Measurements from ENCODE around the gene CELF4.

The CELF4 gene

DNA sequence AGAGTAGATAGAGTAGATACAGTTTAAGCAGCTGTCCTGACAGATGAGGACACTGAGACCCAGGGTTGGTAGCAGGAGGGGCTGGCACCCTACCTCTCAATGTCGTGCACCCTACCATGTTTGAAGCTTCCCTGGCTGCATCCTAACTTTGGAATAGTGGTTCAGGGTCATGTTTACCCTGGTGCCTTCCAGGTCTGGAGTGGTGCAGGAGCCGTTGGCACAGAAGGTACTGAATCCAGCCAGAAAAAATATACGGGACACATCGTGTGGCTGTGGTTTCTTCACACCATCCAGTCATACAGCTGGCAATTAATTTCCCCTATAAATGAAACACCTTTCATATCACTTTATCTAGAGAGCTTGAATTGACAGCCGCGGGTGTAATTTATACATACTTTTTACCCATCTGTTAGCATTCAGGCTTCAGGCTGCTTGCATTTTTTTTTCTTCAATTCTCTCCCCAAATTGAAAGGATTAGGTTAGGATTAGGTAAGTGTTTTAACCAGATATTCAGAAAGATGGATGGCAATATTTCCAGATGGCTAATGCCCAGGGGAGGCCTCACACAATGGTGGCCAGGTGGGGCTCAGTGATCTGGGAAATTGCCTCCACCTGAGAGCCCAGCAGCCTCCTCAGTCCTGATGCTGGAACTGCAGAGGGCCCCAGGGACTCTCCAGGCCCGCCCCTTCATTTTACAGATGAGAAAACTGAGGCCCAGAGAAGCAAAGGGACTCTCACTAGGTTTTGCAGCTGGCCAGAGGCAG is 127.0 kb downstream of the CELF4 start:
- no peak for DNase-seq (ENCODE audit: low spot score)

GRCh38 chr18:37435996-37436395 is 129.6 kb downstream of the CELF4 start:
- no peak for DNase-seq (ENCODE audit: low spot score)

DNA sequence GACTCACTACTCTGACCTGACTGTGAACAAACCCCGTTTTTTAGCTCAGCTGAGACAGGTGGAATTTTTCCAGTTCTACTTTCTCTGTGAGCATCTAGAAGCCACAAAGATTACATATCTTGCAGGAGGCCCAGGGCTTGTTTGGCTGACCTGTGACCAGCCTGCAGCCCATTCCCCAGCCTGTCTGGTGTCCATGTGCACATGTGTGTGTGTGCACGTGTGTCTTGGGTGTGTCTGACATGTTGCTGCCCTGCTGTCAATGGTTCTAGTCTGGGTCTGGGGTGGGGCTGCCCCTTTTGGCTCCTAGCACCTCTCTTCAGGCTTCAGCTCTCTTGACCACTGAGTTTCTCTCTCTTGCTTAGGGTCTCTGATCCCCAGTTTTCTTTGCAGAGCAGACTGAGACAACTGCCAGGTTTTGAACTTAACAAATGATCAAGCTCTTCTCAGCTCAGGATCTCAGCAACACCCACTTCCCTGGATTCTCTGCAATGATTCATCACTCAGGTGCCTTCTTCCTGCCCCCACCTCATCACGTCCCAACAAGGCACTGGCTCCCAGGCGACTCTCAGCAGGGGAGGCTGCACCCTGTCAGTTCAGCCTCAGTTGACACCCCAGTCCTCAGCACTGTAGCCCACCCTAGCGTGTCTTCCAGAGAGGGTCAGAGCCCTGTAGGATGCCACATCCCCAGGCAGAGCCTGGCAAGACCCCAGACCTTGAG is 130.3 kb downstream of the CELF4 start:
- DNase-seq (ENCODE audit: low spot score) = no peak

DNA sequence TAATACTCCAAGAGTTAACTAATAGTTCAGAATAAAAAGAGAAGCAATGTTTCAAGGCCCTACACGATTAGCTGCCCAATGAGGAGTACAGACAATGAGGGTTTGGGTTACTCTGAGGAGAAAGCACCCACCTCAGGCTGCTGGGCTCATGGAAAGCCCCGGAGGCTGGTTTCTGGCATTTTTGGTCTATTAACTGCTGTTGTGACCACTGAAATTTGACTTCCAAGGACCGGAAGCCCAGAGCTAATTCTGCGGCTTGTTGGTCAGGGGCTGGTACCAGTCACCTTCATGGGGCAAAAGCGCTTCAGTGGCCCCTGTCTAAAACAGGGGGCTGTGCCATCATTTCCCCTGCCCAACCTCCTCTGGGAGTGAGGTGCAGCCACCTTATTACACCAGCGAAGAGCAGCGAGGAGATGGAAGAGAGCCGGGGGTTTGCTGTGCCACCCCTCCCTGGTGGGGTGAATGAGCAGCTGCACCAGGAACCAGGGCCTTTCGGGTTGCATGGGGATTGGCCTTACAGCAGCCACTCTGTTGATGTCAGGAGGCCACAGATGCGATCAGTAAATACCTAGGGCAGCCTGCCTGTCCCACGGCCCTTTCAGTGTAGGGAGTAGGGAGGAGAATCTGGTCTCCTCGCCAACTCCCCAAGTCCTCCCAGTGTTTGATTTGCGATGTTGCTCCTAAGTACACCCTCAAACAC is 131.3 kb downstream of the CELF4 start:
- no peak for DNase-seq (ENCODE audit: low spot score)

- no peak for DNase-seq (ENCODE audit: low spot score)
Observed at GRCh38 chr18:37432436-37433195, 133.0 kb downstream of the CELF4 start.

DNA sequence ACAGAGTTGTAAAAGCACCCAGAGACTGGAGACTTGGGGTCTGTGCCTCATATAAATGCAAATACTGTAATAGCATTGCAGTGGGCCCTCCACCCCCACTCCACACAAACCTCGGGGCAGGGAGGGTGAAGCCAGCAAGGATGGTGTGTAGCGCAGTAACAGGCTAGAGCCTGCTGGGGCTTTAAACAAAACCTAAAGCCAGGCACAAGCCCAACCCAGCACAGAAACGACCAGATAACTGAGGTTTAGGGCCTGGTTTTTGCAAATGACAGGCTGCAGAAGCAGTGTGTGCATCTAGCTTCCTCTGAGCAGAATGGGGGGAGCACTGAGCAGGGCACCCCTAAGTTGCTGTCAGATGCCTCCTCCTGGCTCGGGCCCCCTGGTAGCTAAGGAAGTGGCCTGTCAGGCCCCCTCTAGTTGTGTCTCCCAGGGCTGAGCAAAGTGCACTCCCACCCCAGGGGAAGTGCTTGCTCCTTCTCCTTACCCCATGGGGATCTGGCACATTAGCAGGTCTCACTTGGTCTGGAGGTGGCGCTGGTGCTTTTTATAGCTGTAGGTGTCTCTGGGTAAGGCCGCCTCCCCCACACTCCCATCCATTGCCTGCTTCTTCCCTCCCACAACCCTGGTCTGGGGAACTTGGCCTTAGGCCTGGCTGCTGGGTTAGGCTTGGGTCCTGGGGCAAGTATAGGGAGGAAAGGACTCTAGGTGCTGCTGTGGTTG is 135.1 kb downstream of the CELF4 start:
- no peak for DNase-seq (ENCODE audit: low spot score)

DNA sequence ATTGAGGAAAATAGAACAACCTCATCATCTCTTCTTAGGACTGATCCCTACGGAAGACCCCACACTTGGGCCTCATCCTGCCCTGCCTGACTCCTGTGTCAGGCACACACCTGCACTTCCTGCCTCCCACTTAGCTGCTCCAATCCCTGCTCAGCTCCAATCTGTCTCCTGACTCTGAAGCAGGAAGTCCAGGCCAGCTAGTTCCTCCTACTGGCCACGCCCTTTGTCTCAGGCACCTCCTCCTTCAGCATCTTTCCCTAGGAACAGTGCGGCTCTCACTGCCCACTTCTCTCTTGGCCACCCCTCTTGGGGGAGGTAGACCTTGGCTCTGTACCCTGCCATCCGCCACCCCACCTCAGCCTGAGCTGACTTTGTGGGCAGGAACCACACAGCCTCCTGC is 135.8 kb downstream of the CELF4 start:
- DNase-seq (ENCODE audit: low spot score) = no peak

- DNase-seq (ENCODE audit: low spot score) = no peak
Observed at GRCh38 chr18:37428288-37428974, 137.2 kb downstream of the CELF4 start.

- no peak for DNase-seq (ENCODE audit: low spot score)
Observed at GRCh38 chr18:37426586-37426985, 139.0 kb downstream of the CELF4 start.

DNA sequence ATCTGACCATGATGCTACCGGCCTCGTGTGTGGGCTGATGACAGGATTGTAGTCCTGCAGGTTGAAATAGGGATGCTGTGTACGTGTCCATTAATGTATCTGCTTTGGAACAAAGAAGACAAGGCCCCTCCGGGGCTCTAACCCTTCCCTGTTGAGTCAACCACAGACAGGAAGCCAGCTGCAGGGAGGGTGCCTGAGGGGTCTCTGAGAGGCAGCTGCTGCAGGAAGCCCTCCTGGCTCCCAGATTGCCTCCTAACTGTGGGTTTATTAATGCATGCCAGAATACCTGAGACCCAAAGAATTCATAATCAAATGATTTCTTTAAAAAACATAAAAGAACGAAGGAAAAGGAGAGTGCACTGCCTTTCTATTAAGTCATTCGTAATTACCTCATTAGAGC is 140.4 kb downstream of the CELF4 start:
- DNase-seq (ENCODE audit: low spot score) = no peak

GRCh38 chr18:37424507-37424906 is 141.1 kb downstream of the CELF4 start:
- DNase-seq (ENCODE audit: low spot score) = no peak

GRCh38 chr18:37422596-37422995 is 143.0 kb downstream of the CELF4 start:
- no peak for DNase-seq (ENCODE audit: low spot score)

DNA sequence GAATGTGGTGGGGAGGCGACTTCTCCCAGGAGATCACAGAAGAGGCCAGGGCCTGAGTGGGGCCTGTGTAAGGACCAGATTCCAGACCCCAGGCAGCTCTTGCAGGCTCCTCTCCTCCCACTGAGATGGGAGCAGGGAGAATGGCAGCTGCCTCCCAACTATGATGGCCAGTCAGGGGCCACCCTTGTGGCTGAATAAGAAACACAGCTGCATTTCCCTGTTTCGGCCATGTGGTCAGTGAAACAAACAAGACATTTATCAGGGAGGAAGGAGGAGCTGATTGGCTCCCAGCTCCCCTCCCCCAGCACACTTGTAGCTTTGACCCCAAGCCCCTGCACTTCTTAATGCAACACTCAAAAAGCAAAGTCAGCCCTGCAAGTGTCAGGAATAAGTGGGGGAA is 143.5 kb downstream of the CELF4 start:
- DNase-seq (ENCODE audit: low spot score) = no peak

DNA sequence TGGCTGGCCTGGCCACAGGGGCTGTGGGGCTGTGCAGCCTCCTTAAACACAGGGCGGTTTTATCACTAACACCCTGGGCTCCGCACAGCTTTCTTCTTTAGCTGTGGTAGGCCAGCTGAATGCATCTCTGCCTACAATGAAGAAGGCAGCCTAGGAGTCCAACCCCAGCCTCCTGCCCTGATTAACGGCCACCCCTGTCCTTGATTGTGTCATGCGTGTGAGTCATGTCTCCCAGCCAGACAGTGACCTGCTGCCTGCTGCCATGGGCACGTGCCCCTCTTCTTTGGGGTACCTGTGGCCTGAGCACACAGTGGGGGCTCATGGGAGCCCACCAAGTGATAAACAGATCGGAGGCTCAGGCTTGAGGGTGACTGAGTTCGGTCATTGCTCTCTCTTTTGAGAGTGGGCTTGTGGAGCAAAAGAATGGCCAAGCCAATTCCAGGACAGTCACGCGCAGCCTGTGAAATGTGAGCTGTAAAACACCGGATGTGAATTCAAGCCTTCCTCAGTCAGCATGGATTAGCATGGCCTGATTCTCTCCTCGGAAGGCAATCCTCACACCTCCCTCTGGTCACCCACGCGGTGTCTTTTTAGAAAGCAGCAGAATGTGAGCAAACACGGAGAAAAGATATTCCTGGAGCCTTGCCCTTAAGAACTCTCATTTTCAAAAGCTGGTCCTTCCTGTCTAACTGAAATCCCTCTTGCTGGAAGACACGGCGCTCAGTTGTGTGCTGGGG is 144.1 kb downstream of the CELF4 start:
- DNase-seq (ENCODE audit: low spot score) = no peak

DNA sequence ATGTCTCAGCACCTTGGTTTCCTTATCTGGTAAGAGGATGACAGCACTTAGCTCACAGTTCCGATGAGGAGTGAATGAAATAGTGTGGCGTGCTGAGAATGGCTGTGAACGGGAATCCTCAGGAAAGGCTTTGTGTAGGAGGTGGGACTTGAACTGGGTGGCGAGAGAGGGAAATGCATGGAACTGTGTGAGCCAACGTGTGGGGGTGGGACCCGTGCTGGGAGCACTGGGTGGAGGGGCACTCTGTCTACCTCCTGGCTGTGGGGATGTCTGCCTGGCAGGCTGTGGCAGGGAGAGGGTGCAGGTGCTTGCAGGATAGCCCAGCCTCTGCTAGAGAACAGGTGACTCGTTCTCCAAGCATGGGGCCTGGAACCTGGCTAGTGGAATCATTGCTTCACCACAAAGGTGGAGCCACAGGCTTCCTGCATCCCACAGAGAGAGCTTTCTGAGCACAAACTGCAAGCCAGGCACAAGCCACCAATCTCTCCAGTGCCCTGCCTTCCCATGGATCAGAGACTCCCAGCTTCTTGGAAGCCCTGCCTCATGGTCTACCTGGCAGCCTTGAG is 145.2 kb downstream of the CELF4 start:
- no peak for DNase-seq (ENCODE audit: low spot score)

- no peak for DNase-seq (ENCODE audit: low spot score)
Observed at GRCh38 chr18:37419866-37420265, 145.7 kb downstream of the CELF4 start.

DNA sequence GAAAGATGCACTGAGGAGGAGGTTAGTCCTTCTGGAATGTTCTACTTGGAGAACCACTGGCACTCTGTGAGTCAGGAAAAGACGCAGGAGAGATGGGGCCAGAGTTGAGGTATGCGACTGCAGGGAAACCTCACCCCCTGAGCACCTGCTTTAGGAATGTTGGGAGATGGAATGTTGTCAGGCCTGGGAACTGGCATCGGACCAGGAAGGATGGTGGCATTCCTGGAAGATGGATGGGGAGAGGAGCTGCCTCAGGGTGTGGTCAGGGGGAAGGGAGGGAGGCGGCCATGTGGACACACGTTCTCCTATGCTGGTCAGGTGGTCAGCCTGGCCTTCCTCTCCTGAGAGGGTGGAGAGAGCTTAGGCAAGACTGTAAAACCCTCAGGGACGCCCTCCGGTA is 146.3 kb downstream of the CELF4 start:
- DNase-seq (ENCODE audit: low spot score) = no peak

DNA sequence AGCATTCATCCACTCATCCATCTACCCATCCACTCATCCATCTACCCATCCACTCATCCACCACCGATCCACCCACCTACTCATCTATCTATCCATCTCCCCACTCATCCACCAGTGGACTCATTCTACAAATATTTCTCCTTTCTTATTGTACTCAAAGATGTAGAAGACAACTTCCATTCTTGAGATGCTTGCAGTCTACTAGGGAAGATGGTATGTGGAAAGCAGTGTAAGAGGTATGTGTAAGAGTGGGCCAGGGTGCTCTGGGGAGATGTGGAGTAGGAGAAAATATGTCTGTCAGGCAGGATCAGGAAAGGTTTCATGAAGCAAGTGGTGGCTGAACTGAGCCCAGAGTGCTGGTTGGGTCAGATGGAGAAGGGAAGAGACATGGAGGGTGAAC is 150.8 kb downstream of the CELF4 start:
- DNase-seq (ENCODE audit: low spot score) = no peak

- no peak for DNase-seq (ENCODE audit: low spot score)
Observed at GRCh38 chr18:37412829-37413228, 152.8 kb downstream of the CELF4 start.

DNA sequence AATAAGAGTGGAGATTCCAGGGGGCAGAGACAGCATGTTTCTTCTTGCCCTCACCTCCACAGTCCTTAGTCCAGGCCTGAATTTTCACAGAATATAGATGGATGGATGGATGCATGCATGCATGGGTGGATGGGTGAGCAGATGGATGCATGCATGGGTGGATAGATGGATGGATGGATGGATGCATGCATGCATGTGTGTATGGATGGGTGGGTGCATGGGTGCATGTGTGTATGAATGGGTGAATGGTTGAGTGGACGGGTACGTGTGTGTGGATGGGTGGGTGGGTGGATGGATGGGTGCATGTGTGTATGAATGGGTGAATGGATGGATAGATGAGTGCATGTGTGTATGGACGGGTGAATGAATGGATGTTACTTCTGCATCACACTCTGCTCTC is 153.3 kb downstream of the CELF4 start:
- DNase-seq (ENCODE audit: low spot score) = no peak
